Activated naive CD4-positive, alpha-beta T cell (primary cell): ENCODE results near the gene MGAT2.
"Not testable (repeated sequence)": the region's sequence is repeated elsewhere in the genome, so short reads cannot be mapped to it uniquely, and the experiment has no call there.

ENCODE experiments used
- DNase-seq, 4 experiments: peaks; one replicate each; lab custom pipeline; 2025; lab: John Stamatoyannopoulos, UW

MGAT2 gene

GRCh38 chr14:49612671-49613070 is 7.9 kb upstream of the MGAT2 start:
- DNase-seq, result no peak

- no peak for DNase-seq
Measured at GRCh38 chr14:49614196-49614595, 6.4 kb upstream of the MGAT2 start.

GRCh38 chr14:49615776-49616175 is 4.8 kb upstream of the MGAT2 start:
- DNase-seq, result no peak

- no peak for DNase-seq
Measured at GRCh38 chr14:49617852-49618519, 2.6 kb upstream of the MGAT2 start.

- not testable (repeated sequence) for DNase-seq
Measured at GRCh38 chr14:49619273-49619672, 1.3 kb upstream of the MGAT2 start.

GRCh38 chr14:49619730-49620129 is 869 bp upstream of the MGAT2 start:
- no peak for DNase-seq

GRCh38 chr14:49621114-49621881 is 699 bp downstream of the MGAT2 start:
- peak in 1 of 4 experiments; percentile 59 for DNase-seq

- DNase-seq, result no peak
Measured at GRCh38 chr14:49622022-49622607, 1.5 kb downstream of the MGAT2 start.

- DNase-seq, result no peak
Measured at GRCh38 chr14:49623387-49623786, 2.8 kb downstream of the MGAT2 start.

GRCh38 chr14:49623941-49624839 is 3.6 kb downstream of the MGAT2 start:
- DNase-seq, result no peak

- DNase-seq, result peak; percentile 87 to 93 (median 91)
Measured at GRCh38 chr14:49633640-49634546, 13.3 kb downstream of the MGAT2 start.

GRCh38 chr14:49634547-49635334 is 14.1 kb downstream of the MGAT2 start, which contains the start of gene DNAAF2:
Gene DNAAF2 (minus strand): TSS chr14:49635244. CDS start chr14:49635149, 95 bp downstream.
- peak; percentile 17 to 57 (median 46) for DNase-seq

- no peak for DNase-seq
Measured at GRCh38 chr14:49636866-49637265, 16.3 kb downstream of the MGAT2 start.

GRCh38 chr14:49637534-49638078 is 17.0 kb downstream of the MGAT2 start:
- no peak for DNase-seq

GRCh38 chr14:49640540-49641417 is 20.2 kb downstream of the MGAT2 start:
- DNase-seq, result no peak

- DNase-seq, result no peak
Measured at GRCh38 chr14:49641697-49642129, 21.1 kb downstream of the MGAT2 start.

- no peak for DNase-seq
Measured at GRCh38 chr14:49642163-49642562, 21.6 kb downstream of the MGAT2 start.

- no peak for DNase-seq
Measured at GRCh38 chr14:49653508-49653907, 32.9 kb downstream of the MGAT2 start.

- DNase-seq, result no peak
Measured at GRCh38 chr14:49654511-49654910, 33.9 kb downstream of the MGAT2 start.
